ENCODE data around the gene KRI1.

The KRI1 gene

DNA sequence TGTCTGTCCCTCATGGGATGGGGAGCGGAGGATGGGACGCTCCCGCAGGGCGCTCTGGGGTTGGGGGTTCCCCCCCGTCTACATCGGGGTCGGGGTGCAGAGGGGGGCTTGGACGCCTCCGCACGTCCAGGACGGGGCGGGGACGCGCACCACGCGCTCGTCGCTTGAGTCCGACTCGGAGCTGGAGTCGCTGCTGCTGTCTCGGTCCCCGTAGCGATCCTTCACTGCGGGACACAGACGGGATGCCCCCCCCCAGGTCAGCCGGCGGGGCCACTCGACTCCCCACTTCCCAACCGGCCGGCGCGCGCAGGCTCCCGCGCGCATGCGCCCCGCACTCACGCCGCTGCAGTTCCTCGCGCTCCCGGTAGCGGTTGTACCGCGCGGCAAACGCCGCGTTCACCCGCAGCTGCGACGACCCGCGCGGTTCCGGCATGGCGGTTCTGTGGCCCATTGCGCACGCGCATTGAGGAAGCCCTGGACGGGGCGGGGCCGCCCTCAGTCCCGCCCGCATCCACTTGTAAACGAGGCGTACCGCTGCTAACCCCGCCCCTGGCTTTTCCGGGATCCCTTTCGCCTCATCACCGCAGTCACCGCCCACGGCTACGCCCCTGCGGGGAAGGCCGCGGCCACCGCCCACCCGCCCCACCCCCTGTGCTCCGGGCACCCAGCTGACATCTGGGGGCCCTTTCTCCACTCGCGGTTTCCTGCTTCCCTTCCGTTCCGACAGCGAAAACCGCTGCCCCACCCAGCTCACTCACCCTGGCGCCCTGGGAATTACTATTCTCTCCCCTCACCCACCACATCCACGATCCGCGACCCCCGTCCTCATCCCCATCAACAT, at the start of gene KRI1:
Gene KRI1, minus strand, starts transcription at position 444 of the 841 bp plus-strand sequence. Its CDS starts 11 bp downstream, at position 433.
- peak; percentile 94 for DNase-seq
- in situ Hi-C loops (cut with HindIII; ENCODE audit: low pct_ligation_motif_present, low pct_unique_long_range_greater_than_20kb, low sequenced_read_pairs), result no loop called here

DNA sequence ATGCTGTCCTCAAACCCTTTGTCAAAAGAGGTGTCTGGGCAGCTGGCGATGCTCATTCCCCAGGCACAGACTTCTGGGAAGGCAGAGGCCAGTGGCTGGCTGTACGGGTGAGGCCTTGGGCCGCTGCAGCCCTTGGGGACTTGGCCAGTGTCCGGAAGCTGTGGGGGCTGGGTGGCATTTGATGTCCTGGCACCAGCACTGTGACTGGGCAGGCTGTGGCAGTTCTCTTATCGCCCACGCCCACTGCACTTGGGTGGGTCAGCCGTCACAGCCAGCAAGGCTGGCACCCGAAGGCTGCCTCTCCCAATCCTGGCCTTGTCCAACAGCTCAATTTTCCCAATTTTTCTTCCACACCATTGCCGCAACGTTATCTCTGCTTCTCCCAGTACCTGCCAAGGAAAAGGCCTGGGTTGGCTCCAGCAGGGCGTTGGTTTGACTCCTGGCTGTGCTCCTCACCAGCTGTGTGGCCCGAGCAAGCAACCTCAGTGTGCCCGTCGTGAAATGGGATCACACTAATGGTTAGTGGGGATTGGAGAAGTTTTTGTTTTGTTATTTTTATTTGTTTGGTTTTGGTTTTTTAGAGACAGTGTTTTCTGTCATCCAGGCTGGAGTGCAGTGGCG, 46.8 kb upstream of the KRI1 start:
- in situ Hi-C loops (cut with HindIII; ENCODE audit: low pct_ligation_motif_present, low pct_unique_long_range_greater_than_20kb, low sequenced_read_pairs), result no loop called here
- no peak for DNase-seq

DNA sequence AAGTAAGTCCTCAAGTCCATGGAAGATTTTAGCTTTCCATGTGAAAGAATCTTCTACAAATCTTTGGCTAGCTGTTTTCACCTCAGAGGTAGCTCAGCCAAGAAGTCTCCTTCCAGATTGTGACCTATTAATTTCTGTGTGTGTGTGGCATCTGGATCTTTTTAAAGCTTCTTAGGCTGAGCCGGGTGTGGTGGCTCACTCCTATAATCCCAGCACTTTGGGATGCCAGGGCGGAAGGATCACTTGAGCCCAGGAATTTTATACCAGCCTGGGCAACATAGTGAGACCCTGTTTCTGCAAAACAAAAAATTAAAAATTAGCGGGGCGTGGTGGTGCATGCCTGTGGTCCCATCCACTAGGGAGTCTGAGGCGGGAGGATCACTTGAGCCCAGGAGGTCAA, 46.1 kb upstream of the KRI1 start:
- in situ Hi-C loops (cut with HindIII; ENCODE audit: low pct_ligation_motif_present, low pct_unique_long_range_greater_than_20kb, low sequenced_read_pairs), result no loop called here
- no peak for DNase-seq

DNA sequence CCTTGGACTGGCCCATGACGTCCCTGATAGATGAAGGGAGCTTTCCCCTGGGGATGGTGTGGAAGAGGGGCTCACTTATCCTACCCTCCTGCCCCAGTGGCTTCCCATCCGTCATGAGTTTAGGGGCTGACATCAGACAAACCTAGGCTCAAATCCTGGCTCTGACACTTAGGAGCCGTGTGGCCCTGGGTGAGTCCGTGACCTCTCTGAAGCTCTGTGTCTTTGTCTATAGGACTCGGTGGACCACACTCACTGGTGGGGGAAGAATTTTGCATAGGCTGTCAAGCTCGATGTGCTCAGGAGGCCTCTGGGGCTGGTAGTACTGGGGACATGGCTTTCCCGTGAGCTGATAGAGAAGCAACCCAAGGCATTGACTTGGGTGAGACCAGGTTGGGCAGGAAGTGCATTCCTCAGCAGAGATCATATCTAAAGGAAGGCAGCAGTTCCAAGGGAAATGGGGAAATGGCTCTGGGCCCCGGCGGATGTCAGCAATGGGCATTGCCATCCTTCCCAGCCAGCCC, 38.7 kb upstream of the KRI1 start:
- in situ Hi-C loops (cut with HindIII; ENCODE audit: low pct_ligation_motif_present, low pct_unique_long_range_greater_than_20kb, low sequenced_read_pairs), result no loop called here
- no peak for DNase-seq

DNA sequence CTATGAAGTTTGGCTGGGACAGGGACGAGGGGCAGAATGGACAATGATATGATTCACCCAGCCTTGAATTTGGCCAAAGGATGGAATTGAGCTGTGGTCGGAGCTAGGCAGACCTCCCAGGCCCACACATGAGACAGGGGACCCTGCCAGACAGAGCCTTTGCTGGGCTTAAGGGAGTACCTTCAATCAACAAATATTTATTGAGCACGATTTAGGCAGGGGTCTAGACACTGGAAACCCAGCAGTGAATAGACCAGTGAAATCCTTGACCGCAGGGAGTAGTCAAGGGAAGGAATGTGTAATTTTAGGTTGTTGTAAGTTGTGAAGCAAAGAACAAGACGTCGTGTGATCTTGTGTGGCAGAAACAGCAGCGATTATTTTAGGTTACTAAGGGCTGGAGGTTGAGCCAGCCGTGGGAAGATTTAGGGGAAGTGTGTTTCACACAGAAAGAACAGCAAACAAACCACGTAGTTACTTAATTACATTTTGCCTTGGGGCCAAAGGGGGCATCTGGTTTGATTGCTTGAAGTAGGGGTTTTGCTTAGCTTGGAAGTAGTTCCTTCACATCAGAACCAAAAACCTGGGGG, 38.2 kb upstream of the KRI1 start:
- in situ Hi-C loops (cut with HindIII; ENCODE audit: low pct_ligation_motif_present, low pct_unique_long_range_greater_than_20kb, low sequenced_read_pairs), result no loop called here
- DNase-seq, result no peak

DNA sequence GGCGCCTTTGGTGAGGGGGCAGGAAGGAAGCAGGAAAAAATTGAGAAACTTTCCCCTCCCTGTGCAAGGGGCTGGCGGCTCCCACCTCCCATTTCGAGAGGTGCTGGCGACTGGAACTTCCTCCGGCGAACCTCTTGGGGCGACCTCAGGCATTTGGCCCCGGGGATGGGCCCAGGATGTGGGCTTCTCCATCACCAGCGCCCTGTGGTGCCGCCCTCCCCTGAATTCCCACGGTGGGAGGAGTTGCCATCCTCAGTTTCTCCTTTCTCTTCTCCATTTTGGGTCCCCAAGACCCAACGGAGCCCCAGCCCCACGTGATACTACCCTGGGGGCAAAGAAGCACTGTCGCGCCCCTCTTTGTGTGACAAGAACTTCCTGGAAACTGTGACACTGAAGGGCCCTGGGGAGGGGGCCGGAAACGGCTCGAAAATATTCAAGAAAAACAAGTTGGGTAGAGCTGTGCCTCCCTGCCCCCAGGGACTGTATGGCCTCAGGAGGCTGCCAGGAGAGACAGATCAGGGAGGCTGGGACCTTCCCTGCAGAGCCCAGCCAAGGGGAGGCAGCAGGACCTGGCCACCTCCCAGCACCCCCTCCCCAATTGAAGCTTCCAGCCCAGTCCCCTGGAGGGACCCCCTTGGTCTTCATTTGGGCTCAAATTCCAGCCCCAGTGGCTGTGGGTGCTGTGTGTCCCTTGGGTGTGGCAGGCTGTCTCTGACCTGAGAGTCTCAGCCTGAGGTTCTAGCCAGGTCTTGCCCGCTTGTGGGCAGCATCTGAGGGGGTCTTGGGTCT, 37.5 kb upstream of the KRI1 start:
- no peak for DNase-seq
- in situ Hi-C loops (cut with HindIII; ENCODE audit: low pct_ligation_motif_present, low pct_unique_long_range_greater_than_20kb, low sequenced_read_pairs), result no loop called here

DNA sequence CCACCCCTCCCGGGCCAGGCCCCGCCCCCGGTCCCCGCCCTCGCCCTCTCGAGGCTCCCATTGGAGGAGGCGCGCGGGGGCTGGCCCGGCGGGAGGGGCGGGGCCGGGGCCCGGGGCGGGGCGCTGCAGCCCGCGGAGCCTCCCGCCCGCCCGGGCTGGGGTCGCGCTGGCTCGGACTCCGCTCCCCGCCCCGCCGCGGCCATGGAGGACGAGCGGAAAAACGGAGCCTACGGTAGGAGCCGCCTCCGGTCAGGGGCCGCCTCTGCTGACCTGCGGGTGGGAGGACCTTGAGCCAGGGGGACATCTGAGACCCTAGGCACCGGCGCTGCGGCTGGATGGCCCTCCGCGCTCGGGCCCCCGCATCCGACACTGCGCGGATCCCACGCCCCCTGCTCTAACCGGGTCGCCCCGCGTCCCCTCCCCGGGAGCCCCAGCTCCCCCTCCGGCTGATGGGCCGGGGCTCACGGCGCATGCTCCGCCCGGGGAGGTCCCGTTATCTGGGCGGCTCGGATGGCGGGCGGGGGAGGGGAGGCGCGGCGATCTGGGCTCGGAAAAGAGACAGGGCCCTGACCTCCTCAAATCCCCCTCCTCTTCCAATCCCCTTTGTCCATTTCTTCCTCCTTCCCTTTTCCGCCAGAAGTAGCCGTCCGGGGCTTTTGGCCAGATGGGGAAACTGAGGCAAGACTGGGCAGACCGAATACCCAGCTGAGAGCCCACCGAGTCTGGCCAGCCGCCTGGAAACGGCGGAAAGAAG, 36.7 kb upstream of the KRI1 start:
- in situ Hi-C loops (cut with HindIII; ENCODE audit: low pct_ligation_motif_present, low pct_unique_long_range_greater_than_20kb, low sequenced_read_pairs), result no loop called here
- DNase-seq, result peak; percentile 69

DNA sequence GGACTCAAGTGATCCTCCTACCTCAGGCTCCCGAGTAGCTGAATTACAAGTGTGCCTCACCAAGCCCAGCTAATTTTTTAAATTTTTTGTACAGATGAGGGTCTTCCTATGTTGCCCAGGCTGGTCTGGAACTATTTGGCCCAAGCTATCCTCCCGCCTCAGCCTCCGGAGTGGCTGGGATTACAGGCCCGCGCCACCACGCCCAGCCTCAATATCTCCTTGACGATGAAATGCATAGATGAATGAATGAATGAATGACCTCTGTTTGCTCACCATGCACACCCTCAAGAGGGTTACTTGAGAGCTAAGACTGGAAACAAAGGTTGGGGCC, 36.2 kb upstream of the KRI1 start:
- no peak for DNase-seq
- in situ Hi-C loops (cut with HindIII; ENCODE audit: low pct_ligation_motif_present, low pct_unique_long_range_greater_than_20kb, low sequenced_read_pairs), result no loop called here

DNA sequence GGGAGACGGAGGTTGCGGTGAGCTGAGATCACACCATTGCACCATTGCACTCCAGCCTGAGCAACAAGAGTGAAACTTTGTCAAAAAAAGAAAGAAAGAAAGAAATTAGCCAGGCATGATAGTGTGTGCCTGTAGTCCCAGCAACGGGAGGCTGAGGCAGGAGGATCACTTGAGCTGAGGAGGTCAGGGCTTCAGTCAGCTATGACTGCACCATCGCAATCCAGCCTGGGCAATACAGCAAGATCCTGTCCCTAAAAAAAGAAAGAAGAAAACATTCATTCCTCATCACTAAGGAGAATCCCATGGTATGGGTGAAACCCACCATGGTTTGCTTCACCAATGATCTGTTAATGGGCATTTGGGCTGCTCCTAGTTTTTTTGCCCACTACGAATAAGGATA, 34.3 kb upstream of the KRI1 start:
- in situ Hi-C loops (cut with HindIII; ENCODE audit: low pct_ligation_motif_present, low pct_unique_long_range_greater_than_20kb, low sequenced_read_pairs), result no loop called here

DNA sequence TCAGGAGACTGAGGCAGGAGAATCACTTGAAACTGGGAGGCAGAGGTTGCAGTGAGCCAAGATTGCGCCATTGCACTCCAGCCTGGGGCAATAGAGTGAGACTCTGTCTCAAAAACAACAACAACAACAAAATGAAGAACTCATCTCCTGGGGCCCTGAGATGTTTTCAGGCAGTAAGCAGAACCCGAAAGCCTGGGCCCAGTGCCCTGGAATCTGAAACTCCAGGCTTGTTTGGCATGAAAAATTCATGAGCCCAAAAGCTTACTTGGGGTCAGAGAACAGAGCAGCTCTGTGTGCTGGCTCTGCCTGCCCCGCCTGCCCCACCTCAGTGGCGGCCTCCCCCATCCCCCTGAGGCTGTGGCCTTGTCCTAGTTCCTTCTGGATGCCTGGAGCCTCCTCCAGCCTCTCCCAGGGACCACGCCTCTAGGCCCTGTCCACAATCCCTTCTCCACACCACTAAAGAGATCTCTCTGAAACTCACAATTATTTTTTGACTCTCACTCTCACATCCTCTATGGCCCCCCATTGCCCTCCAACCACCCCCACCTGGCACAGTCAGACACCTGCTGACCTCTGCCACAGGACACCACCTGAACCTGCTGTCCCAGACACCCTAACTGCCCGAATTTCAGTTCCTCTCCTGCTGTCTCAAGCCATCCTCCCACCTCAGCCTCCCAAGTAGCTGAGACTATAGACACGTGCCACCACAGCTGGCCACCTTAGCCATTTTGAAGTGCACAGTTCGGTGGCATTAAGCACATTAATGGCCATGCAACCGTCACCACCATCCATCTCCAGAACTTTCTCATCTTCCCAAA, 28.2 kb upstream of the KRI1 start:
- in situ Hi-C loops (cut with HindIII; ENCODE audit: low pct_ligation_motif_present, low pct_unique_long_range_greater_than_20kb, low sequenced_read_pairs), result no loop called here
- no peak for DNase-seq

More for the DNA sequence above, 34.3 kb upstream of the KRI1 start:
- DNase-seq, result no peak

DNA sequence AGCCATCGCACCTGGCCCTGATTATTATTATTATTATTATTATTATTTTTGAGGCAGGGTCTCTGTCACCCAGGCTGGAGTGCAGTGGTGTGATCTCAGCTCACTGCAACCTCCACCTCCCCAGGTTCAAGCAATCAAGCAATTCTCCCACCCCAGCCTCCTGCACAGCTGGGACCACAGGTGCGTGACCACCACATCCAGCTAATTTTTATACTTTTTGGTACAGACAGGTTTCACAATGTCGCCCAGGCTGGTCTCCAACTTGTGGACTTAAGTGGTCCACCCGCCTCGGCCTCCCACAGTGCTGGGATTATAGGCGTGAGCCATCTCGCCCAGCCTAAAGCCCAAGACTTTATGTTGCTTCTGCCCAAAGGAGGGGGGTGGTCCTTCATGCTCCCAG, 27.3 kb upstream of the KRI1 start:
- in situ Hi-C loops (cut with HindIII; ENCODE audit: low pct_ligation_motif_present, low pct_unique_long_range_greater_than_20kb, low sequenced_read_pairs), result no loop called here
- no peak for DNase-seq

DNA sequence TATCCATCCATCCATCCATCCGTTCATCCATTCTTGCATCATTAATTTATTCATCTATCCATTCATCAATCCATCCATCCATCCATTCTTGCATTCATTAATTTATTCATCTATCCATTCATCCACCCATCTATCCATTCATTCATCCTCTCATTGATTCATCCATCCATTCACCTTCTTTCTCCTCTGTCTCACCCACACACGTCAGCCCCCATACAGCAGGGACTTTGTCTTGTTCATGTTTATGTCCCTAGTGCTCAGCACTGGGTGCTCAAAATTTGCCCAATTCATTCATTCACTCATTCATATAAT, 22.0 kb upstream of the KRI1 start:
- DNase-seq, result no peak

DNA sequence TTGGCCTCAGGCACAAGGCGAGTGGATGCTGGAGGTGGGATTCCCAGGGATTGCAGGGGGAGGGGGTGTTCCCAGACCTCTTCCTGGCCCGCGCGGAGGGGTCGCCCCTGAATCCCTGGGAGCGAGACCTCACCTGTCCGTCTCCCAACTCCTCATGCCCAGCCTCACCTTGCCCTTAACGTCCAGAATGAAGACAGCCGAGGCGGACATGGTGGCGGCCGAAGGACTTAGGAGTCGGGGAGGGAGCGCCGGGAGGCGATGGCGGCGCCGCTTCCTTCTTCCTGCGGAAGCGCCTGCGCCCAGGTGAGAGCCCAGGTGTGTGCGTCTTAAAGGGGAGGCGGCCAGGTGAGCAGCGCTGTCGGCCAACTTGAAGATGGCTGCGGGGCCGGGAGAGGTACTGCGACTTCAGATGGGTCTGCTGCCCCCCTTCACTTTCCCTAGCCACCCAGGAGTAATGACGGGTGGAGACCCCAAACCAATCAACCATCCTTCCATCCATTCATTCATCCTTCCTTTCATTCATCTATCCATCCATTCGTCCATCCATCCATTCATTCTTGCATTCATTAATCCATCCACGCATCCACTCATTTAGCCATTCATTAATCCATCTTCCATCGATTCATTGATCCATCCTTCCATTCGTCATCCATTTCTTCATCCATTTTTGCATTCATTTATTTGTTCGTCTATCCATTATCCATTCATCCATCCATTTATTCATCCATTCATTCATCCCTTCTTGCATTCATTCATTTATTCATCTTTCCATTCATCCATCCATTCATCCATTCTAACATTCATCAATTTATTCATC, 21.4 kb upstream of the KRI1 start, which contains the start of gene AP1M2:
Gene AP1M2, minus strand, starts transcription at position 291 of the 817 bp plus-strand sequence. Its CDS starts 81 bp downstream, at position 210.
- DNase-seq, result no peak
- in situ Hi-C loops (cut with HindIII; ENCODE audit: low pct_ligation_motif_present, low pct_unique_long_range_greater_than_20kb, low sequenced_read_pairs), result no loop called here

More for the DNA sequence above, 22.0 kb upstream of the KRI1 start:
- in situ Hi-C loops (cut with HindIII; ENCODE audit: low pct_ligation_motif_present, low pct_unique_long_range_greater_than_20kb, low sequenced_read_pairs), result no loop called here

DNA sequence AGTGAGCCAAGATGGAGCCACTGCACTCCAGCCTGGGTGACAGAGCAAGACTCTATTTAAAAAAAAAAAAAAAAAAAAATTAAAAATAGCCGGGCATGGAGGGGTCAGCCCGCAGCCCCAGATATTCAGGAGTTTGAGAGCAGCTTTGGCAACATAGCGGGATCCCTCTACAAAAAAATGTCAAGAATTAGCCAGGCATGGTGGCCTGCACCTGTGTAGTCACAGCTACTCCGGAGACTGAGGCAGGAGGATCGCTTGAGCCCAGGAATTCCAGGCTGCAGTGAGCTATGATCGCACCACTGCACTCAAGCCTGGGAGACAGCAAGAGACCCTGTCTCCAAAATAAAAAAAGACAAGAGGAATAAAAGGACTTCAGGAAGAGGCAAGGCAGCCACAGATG, 20.6 kb upstream of the KRI1 start:
- in situ Hi-C loops (cut with HindIII; ENCODE audit: low pct_ligation_motif_present, low pct_unique_long_range_greater_than_20kb, low sequenced_read_pairs), result no loop called here
- DNase-seq, result no peak

DNA sequence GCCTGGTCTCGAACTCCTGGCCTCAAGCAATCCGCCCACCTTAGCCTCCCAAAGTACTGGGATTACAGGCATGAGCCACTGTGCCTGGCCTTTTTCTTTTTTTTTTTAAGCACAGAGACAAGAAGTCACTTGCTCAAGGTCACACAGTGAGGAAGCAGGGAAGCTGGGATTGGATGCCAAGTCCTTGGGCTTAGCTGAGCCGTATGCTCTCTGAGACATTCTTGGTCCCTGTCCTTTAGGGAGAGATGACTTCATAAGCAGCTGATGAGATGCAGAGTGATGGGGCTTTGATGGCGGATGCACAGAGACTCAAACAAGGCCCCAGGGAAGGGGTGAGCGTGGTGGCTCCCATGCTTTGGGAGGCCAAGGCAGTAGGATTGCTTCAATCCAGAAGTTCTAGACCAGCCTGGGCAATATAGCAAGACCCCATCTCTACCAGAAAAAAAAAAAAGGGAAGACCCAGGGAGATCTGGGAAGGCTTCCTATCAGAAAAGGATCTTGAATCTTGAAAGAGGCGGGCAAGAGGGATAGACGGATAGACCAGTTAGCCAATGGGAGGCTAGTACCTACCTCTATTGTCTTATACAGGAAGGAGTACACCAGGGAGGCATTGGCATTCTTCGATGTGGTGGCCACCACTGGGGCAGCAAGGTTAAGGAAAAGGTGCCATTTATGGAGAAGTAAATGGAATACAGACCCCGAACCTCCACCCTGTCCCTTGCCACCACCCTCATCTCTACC, 17.4 kb upstream of the KRI1 start:
- DNase-seq, result no peak
- in situ Hi-C loops (cut with HindIII; ENCODE audit: low pct_ligation_motif_present, low pct_unique_long_range_greater_than_20kb, low sequenced_read_pairs), result no loop called here

DNA sequence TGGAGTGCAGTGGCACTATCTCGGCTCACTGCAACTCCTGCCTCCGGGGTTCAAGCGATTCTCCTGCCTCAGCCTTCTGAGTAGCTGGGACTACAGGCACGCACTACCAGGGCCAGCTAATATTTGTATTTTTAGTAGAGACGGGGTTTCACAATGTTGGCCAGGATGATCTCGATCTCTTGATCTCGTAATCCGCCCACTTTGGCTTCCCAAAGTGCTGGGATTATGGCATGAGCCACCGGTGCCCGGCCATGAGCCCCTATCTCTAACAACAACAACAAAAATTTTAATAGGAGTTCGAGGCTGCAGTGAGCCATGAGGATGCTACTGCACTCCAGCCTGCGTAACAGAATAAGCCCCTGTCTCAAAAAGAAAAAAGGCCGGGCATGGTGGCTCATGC, 16.3 kb upstream of the KRI1 start:
- no peak for DNase-seq
- in situ Hi-C loops (cut with HindIII; ENCODE audit: low pct_ligation_motif_present, low pct_unique_long_range_greater_than_20kb, low sequenced_read_pairs), result no loop called here
